Raji (cell line): ENCODE results near the gene CCDC186.

Experiments used
- POLR2A ChIP-seq: IDR thresholded peaks from 2 replicates; pipeline ENCODE4 v1.6.1; 2011; ENCODE audit warnings: low read depth, low read length, control low read depth; ENCODE audit not compliant: insufficient read depth

The CCDC186 gene

GRCh38 chr10:114143160-114143559 is 30.8 kb downstream of the CCDC186 start:
- TF ChIP-seq POLR2A: no peak

- no peak for TF ChIP-seq POLR2A
These were observed 32.0 kb downstream of the CCDC186 start for GRCh38 chr10:114142018-114142417.

GRCh38 chr10:114140036-114140435 is 34.0 kb downstream of the CCDC186 start:
- TF ChIP-seq POLR2A: no peak

GRCh38 chr10:114138581-114138980 is 35.4 kb downstream of the CCDC186 start:
- TF ChIP-seq POLR2A: no peak

- TF ChIP-seq POLR2A: no peak
These were observed 38.5 kb downstream of the CCDC186 start for GRCh38 chr10:114135476-114135875.

GRCh38 chr10:114131094-114131493 is 42.9 kb downstream of the CCDC186 start:
- no peak for TF ChIP-seq POLR2A

- TF ChIP-seq POLR2A: no peak
These were observed 53.0 kb downstream of the CCDC186 start for GRCh38 chr10:114121031-114121430.

- no peak for TF ChIP-seq POLR2A
These were observed 55.5 kb downstream of the CCDC186 start for GRCh38 chr10:114118514-114118913.

GRCh38 chr10:114117728-114118127 is 56.3 kb downstream of the CCDC186 start:
- no peak for TF ChIP-seq POLR2A

- no peak for TF ChIP-seq POLR2A
These were observed 58.1 kb downstream of the CCDC186 start for GRCh38 chr10:114115661-114116445.

GRCh38 chr10:114110174-114110972 is 63.6 kb downstream of the CCDC186 start:
- TF ChIP-seq POLR2A: no peak

- TF ChIP-seq POLR2A: no peak
These were observed 70.7 kb downstream of the CCDC186 start for GRCh38 chr10:114103284-114103683.

GRCh38 chr10:114102256-114102655 is 71.7 kb downstream of the CCDC186 start:
- no peak for TF ChIP-seq POLR2A

GRCh38 chr10:114100848-114101741 is 72.9 kb downstream of the CCDC186 start:
- TF ChIP-seq POLR2A: no peak

- TF ChIP-seq POLR2A: no peak
These were observed 77.1 kb downstream of the CCDC186 start for GRCh38 chr10:114096864-114097263.

- no peak for TF ChIP-seq POLR2A
These were observed 78.3 kb downstream of the CCDC186 start for GRCh38 chr10:114095559-114096337.
